BLaER1 (cell line): ENCODE data around the gene ZCWPW2.

Experiments
- H3K27ac ChIP-seq: shearing (Covaris generic); formaldehyde crosslinking; 2 replicates; pipeline ENCODE4 v1.8.1; 2022
- H3K27me3 ChIP-seq: shearing (Covaris generic); formaldehyde crosslinking; 2 replicates; pipeline ENCODE4 v1.8.1; 2022
- H3K36me3 ChIP-seq: shearing (Covaris generic); formaldehyde crosslinking; 2 replicates; pipeline ENCODE4 v1.8.1; 2022
- H3K4me1 ChIP-seq: shearing (Covaris generic); formaldehyde crosslinking; 2 replicates; pipeline ENCODE4 v1.8.1; 2022
- H3K4me2 ChIP-seq: shearing (Covaris generic); formaldehyde crosslinking; 2 replicates; pipeline ENCODE4 v1.8.1; 2022
- H3K4me3 ChIP-seq: shearing (Covaris generic); formaldehyde crosslinking; 2 replicates; pipeline ENCODE4 v1.8.1; 2022
- H3K9ac ChIP-seq: shearing (Covaris generic); formaldehyde crosslinking; 2 replicates; pipeline ENCODE4 v1.8.1; 2022
- H3K9me3 ChIP-seq: shearing (Covaris generic); formaldehyde crosslinking; 2 replicates; pipeline ENCODE4 v1.8.1; 2022
- H4K20me1 ChIP-seq: shearing (Covaris generic); formaldehyde crosslinking; 2 replicates; pipeline ENCODE4 v1.8.1; 2022
- Cebpa-rat ChIP-seq: shearing (Covaris generic); IDR thresholded peaks from 2 replicates; pipeline ENCODE4 v1.8.1; 2022

Gene ZCWPW2

DNA sequence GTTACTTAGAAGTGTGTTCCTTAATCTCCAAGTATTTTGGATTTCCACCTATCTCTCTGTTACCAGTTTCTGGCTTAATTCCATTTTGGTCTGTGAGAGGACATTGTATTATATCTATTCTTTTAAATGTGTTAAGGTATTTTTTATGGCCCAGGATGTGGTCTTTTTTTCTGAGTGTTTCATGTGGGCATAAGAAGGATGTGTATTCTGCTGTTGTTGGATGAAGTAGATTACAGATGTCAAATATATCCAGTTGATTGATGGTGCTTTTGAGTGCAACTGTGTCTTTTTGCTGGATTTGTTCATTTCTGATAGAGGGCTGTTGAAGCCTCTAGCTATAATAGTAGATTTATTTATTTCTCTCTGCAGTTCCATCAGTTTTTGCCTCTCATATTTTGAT lies 136.6 kb downstream of the ZCWPW2 start:
- TF ChIP-seq Cebpa-rat = no peak
- H3K27me3 ChIP-seq = no peaks in the 10 kb centered on the region

DNA sequence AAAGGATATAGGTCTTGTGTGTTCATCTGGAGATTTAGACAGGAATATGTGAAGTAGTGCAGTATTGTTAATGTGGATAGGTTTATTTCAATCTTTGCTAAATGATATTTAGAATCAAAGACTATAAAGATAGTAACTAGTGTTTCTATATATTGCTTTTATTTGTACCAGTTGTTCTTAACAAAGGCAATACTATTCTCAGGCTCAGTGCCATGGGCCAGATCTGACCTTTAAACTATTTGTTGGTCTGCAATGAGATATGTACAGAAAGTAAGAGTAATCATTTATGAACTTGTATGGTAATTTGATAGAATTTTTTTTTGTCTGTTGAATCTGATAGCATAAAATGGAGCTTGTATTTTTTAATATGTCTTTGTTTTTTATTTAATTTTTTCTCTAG lies 146.8 kb downstream of the ZCWPW2 start:
- H3K36me3 ChIP-seq = no peaks in the 10 kb centered on the region
- no peaks in the 10 kb centered on the region for H3K27me3 ChIP-seq
- no peak overlapping the region for H3K4me2 ChIP-seq
- TF ChIP-seq Cebpa-rat = no peak
- no peaks in the 10 kb centered on the region for H4K20me1 ChIP-seq
- H3K4me3 ChIP-seq = no peak overlapping the region
- no peak overlapping the region for H3K9ac ChIP-seq
- H3K27ac ChIP-seq = no peak overlapping the region
- no peaks in the 10 kb centered on the region for H3K9me3 ChIP-seq
- H3K4me1 ChIP-seq = no peaks in the 10 kb centered on the region

More for the DNA sequence above, 136.6 kb downstream of the ZCWPW2 start:
- Histone ChIP-seq H3K9ac (no peak overlapping the region), H3K36me3 (no peaks in the 10 kb centered on the region), H3K4me3 (no peak overlapping the region), H3K9me3 (no peaks in the 10 kb centered on the region; the same call in 1 of the 2 replicates), H3K27ac (no peak overlapping the region), H4K20me1 (no peaks in the 10 kb centered on the region), H3K4me2 (no peak overlapping the region), H3K4me1 (no peaks in the 10 kb centered on the region)

DNA sequence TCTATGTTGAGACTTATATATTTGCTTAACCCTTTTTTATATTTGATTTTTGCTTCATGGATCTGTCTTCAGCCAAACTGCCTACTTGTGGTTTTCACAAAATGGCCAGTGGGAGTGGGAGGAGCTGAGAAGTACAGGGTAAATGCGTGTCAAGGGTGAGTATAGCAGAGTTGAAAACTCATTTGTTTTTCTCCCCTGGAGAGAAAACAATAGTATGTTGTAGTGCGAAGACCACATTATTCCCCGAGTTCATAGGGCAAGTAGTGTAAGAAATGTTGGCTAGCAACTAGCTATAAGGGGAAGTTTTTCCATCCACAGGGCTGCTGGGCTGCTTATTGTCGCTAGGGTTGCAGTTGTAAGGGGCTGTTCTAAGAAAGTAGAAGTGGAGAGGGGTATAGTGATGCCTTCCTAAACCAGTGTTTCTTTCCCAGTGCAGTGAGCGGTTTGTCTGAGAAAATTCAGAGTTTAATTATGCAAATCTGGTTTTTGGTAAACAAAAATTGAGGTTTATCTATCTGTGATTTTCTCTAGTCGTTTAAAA lies 153.9 kb downstream of the ZCWPW2 start:
- no peaks in the 10 kb centered on the region for H4K20me1 ChIP-seq
- no peaks in the 10 kb centered on the region for H3K27me3 ChIP-seq
- H3K9ac ChIP-seq = no peak overlapping the region
- TF ChIP-seq Cebpa-rat = no peak
- no peak overlapping the region for H3K27ac ChIP-seq
- no peak overlapping the region for H3K4me2 ChIP-seq
- H3K36me3 ChIP-seq = no peaks in the 10 kb centered on the region
- H3K4me1 ChIP-seq = no peaks in the 10 kb centered on the region
- no peak overlapping the region for H3K4me3 ChIP-seq
- H3K9me3 ChIP-seq = no peaks in the 10 kb centered on the region

DNA sequence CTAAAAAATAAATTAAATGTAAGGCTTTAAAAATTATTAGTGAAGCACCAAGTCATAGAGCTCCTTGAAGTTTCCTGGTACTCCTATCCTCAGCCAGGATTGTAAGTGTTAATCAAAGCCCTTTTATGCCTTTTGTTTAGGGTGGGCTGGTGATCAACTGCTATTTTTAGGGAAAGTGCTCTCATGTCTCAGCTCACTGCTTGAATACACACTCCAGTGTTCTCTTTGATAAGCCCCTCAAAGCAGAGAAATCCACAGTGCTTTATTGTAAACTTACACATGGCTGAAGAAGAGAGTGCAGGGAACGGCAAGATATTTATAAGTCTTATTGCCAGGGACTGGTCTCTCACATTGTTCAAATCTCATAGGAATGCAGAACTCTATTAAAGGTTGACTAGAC lies 156.5 kb downstream of the ZCWPW2 start:
- TF ChIP-seq Cebpa-rat = no peak
- no peaks in the 10 kb centered on the region for H3K9me3 ChIP-seq
- no peak overlapping the region for H3K4me2 ChIP-seq
- H3K36me3 ChIP-seq = no peaks in the 10 kb centered on the region
- no peak overlapping the region for H3K4me3 ChIP-seq
- H4K20me1 ChIP-seq = no peaks in the 10 kb centered on the region
- no peak overlapping the region for H3K27ac ChIP-seq
- H3K27me3 ChIP-seq = no peaks in the 10 kb centered on the region
- H3K4me1 ChIP-seq = no peaks in the 10 kb centered on the region
- no peak overlapping the region for H3K9ac ChIP-seq

DNA sequence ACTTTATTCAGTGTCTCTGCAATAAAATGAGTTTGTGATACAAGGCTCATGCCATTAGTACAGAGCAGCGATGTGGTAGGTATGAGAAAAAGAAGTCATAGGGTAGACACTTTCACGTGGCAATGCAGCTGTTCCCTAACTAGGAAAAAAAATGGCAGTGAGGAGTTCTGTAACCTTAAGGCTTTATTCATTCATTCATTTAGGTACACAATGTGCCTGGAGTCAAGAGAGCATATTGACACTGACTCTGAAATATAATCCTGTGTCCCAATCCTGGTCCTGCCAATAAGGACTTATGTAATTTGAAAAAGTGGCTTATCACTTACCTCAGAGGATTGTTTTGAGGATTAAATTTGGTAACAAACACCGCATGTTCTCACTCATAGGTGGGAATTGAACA lies 173.1 kb downstream of the ZCWPW2 start:
- H3K9ac ChIP-seq = no peak overlapping the region
- no peaks in the 10 kb centered on the region for H3K4me1 ChIP-seq
- H3K4me3 ChIP-seq = no peak overlapping the region
- no peaks in the 10 kb centered on the region for H4K20me1 ChIP-seq
- H3K36me3 ChIP-seq = no peaks in the 10 kb centered on the region
- TF ChIP-seq Cebpa-rat = no peak
- no peak overlapping the region for H3K27ac ChIP-seq
- no peaks in the 10 kb centered on the region for H3K27me3 ChIP-seq
- no peaks in the 10 kb centered on the region for H3K9me3 ChIP-seq
- no peak overlapping the region for H3K4me2 ChIP-seq

DNA sequence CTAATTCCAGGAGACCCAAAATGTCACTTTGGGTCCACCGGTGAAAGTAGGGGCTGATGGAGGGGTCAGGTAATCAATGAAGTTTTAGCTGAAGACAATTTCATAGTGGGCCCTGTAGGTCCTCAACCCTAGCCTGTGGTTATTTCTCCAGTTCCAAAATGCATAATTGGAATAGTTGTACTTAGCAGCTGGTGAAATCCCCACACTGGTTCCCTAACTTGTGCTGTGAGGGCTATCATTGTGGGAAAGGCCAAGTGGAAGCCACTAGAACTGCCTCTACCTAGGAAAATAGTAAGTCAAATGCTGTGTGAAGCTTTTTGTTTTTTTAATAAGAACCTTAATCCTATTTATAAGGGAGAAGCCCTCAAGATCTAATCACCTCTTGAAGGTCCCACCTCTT lies 193.8 kb downstream of the ZCWPW2 start:
- no peak for TF ChIP-seq Cebpa-rat
- Histone ChIP-seq H3K9me3 (peaks cover 15% of the 10 kb centered on the region), H3K4me3 (no peak overlapping the region), H3K4me2 (no peak overlapping the region), H3K4me1 (no peaks in the 10 kb centered on the region), H3K27ac (no peak overlapping the region), H3K27me3 (no peaks in the 10 kb centered on the region), H3K36me3 (no peaks in the 10 kb centered on the region), H4K20me1 (no peaks in the 10 kb centered on the region), H3K9ac (no peak overlapping the region)

DNA sequence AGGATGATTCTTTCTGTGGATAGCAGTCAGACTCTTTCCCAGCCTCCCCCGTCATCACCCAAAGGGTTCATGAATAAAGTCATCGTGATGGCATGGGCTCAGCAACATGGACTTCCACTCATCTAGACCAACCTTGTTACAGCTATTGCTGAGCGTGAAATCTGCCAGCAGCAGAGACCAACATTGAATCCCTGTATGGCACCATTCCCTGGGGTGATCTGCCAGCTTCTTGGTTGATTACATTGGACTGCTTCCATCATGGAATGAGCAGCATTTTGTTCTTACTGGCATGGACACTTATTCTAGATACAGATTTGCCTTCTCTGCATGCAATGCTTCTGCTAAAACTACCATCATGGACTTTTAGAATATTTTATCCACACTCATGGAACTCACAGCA lies 195.7 kb downstream of the ZCWPW2 start:
- TF ChIP-seq Cebpa-rat = no peak
- no peaks in the 10 kb centered on the region for H3K4me1 ChIP-seq
- no peaks in the 10 kb centered on the region for H3K36me3 ChIP-seq
- H3K9me3 ChIP-seq = peaks cover 15% of the 10 kb centered on the region
- H3K27me3 ChIP-seq = no peaks in the 10 kb centered on the region
- no peak overlapping the region for H3K4me2 ChIP-seq
- no peaks in the 10 kb centered on the region for H4K20me1 ChIP-seq
- H3K27ac ChIP-seq = no peak overlapping the region
- H3K4me3 ChIP-seq = no peak overlapping the region
- no peak overlapping the region for H3K9ac ChIP-seq

DNA sequence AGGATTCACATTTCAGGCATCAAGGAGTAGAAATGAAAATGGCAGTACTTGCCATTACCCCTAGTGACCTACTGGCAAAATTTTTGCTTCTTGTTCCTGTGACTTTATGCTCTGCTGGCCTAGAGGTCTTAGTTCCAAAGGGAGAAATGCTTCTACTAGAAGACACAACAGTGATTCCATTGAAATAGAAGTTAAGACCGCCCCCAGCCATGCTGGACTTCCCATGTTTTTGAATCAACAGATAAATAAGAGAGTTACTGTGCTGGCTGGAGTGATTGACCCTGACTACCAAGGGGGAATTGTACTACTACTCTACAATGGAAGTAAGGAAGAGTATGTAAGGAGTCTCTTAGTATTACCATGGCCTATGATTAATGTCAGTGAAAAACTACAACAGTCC lies 196.3 kb downstream of the ZCWPW2 start:
- Histone ChIP-seq H4K20me1 (no peaks in the 10 kb centered on the region), H3K9ac (no peak overlapping the region), H3K9me3 (peaks cover 11% of the 10 kb centered on the region), H3K36me3 (no peaks in the 10 kb centered on the region), H3K27me3 (no peaks in the 10 kb centered on the region), H3K4me3 (no peak overlapping the region), H3K4me1 (no peaks in the 10 kb centered on the region), H3K4me2 (no peak overlapping the region), H3K27ac (no peak overlapping the region)
- no peak for TF ChIP-seq Cebpa-rat

DNA sequence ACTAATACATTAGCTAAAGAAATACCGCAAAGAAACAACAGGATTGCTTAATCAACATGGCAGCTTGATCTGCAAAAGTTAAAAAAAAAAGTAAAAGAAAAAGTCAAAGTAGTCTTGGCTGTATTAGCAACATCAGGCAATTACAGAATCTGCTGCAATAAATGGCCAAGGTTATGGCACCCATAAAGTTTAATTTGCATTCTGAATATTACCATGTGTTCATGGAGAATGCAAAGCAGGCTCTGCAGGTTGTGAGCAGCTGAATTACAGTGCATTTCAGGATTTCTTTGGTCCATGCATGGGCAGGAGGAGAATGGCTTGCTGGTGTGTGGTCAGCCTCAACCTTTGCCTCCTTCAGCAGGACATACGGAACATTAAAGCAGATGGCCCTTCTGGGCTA lies 199.2 kb downstream of the ZCWPW2 start:
- Histone ChIP-seq H4K20me1 (no peaks in the 10 kb centered on the region), H3K4me1 (no peaks in the 10 kb centered on the region), H3K9me3 (no peaks in the 10 kb centered on the region), H3K4me2 (no peak overlapping the region), H3K27me3 (no peaks in the 10 kb centered on the region), H3K27ac (no peak overlapping the region), H3K36me3 (no peaks in the 10 kb centered on the region), H3K9ac (no peak overlapping the region), H3K4me3 (no peak overlapping the region)
- TF ChIP-seq Cebpa-rat = no peak

DNA sequence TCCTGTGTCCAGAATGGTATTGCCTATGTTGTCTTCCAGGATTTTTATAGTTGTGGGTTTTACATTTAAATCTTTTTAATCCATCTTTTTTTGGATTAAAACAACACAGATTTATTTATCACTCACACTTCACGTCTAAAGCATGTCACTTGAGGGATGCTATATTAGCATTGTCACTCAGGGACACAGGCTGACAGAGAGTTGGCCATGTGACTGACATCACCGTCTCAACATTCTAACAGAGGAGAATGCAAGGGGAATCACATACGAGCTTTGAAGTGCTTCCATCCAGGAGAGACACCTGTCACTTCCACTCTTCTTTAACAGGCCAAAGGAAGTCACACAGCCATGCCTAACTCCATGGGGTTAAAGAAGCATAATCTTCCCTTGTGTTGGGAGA lies 204.7 kb downstream of the ZCWPW2 start:
- H3K9me3 ChIP-seq = no peaks in the 10 kb centered on the region
- H3K27me3 ChIP-seq = no peaks in the 10 kb centered on the region
- H3K4me3 ChIP-seq = no peak overlapping the region
- H4K20me1 ChIP-seq = no peaks in the 10 kb centered on the region
- H3K4me1 ChIP-seq = no peaks in the 10 kb centered on the region
- TF ChIP-seq Cebpa-rat = no peak
- H3K36me3 ChIP-seq = no peaks in the 10 kb centered on the region
- no peak overlapping the region for H3K9ac ChIP-seq
- no peak overlapping the region for H3K4me2 ChIP-seq
- H3K27ac ChIP-seq = no peak overlapping the region

DNA sequence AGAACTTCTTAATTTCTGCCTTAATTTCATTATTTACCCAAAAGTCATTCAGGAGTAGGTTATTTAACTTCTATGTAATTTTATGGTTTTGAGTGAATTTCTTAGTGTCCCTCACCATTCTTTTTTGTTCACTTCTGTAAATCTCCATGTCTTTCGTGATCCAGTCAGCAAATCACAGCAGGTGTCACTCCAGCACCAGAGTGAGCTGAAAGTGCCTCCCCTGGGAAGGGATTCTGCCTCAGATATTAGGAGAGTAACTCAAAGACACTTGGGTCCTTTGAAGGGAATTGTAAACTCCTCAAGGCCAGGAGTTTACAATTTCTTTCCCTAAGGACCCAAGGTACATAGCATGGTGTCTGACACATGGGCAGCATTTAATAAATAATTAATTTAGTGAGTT lies 207.7 kb downstream of the ZCWPW2 start:
- H3K4me3 ChIP-seq = no peak overlapping the region
- H4K20me1 ChIP-seq = no peaks in the 10 kb centered on the region
- no peaks in the 10 kb centered on the region for H3K4me1 ChIP-seq
- no peaks in the 10 kb centered on the region for H3K27me3 ChIP-seq
- H3K4me2 ChIP-seq = no peak overlapping the region
- H3K36me3 ChIP-seq = no peaks in the 10 kb centered on the region
- no peak overlapping the region for H3K9ac ChIP-seq
- no peaks in the 10 kb centered on the region for H3K9me3 ChIP-seq
- no peak overlapping the region for H3K27ac ChIP-seq
- TF ChIP-seq Cebpa-rat = no peak
